ENCODE measurements around the gene PIK3CA.
"Not testable (repeated sequence)": the region's sequence is repeated elsewhere in the genome, so short reads cannot be mapped to it uniquely, and the experiment has no call there.

GRCh38 chr3:179242859-179243258 is 94.7 kb downstream of the PIK3CA start:
- TF ChIP-seq EZH2 (IDR thresholded peaks at IDR 0.05; ENCODE audit: insufficient read depth, poor library complexity, severe bottlenecking); EZH2phosphoT487 (IDR thresholded peaks at IDR 0.05; ENCODE audit: insufficient read depth, low read depth): not testable (repeated sequence)

Measured in GM23248 (cell line).